Effector CD8-positive, alpha-beta T cell (primary cell): Measurements from ENCODE around the gene LINC01488.

Source experiments
- DNase-seq: peaks from one replicate; lab custom pipeline; 2025; lab: John Stamatoyannopoulos, UW

Gene LINC01488

GRCh38 chr11:69510471-69511357 is 29.3 kb downstream of the LINC01488 start:
- no peak for DNase-seq

- DNase-seq = no peak
Observed at GRCh38 chr11:69511358-69512055, 30.0 kb downstream of the LINC01488 start.

GRCh38 chr11:69512136-69512535 is 30.7 kb downstream of the LINC01488 start:
- no peak for DNase-seq

- no peak for DNase-seq
Observed at GRCh38 chr11:69512790-69513189, 31.3 kb downstream of the LINC01488 start.

GRCh38 chr11:69513196-69513595 is 31.7 kb downstream of the LINC01488 start:
- DNase-seq = no peak

- no peak for DNase-seq
Observed at GRCh38 chr11:69513663-69514224, 32.3 kb downstream of the LINC01488 start.

GRCh38 chr11:69514771-69515170 is 33.3 kb downstream of the LINC01488 start:
- no peak for DNase-seq

- no peak for DNase-seq
Observed at GRCh38 chr11:69515271-69516245, 34.1 kb downstream of the LINC01488 start.

GRCh38 chr11:69516526-69516925 is 35.1 kb downstream of the LINC01488 start:
- no peak for DNase-seq

GRCh38 chr11:69518081-69518950 is 36.9 kb downstream of the LINC01488 start:
- DNase-seq = no peak

- DNase-seq = no peak
Observed at GRCh38 chr11:69520186-69520916, 38.9 kb downstream of the LINC01488 start.

GRCh38 chr11:69521457-69521856 is 40.0 kb downstream of the LINC01488 start:
- DNase-seq = no peak

GRCh38 chr11:69523453-69523852 is 42.0 kb downstream of the LINC01488 start:
- DNase-seq = no peak

GRCh38 chr11:69524291-69524882 is 42.9 kb downstream of the LINC01488 start:
- no peak for DNase-seq

GRCh38 chr11:69524991-69525411 is 43.5 kb downstream of the LINC01488 start:
- no peak for DNase-seq

- no peak for DNase-seq
Observed at GRCh38 chr11:69525516-69526452, 44.3 kb downstream of the LINC01488 start.

GRCh38 chr11:69526453-69526810 is 45.0 kb downstream of the LINC01488 start:
- DNase-seq = no peak

- DNase-seq = no peak
Observed at GRCh38 chr11:69529001-69529400, 47.5 kb downstream of the LINC01488 start.
